Stimulated activated effector memory CD8-positive, alpha-beta T cell treated with anti-CD3 and anti-CD28 coated beads, Interleukin-12 subunit alpha, Interleukin-12 subunit beta, amount 100 ng/mL, for 72 hours (primary cell): ENCODE data around the gene PPP1R9A.

Experiments
- ATAC-seq: fragments of 150-1000 bp; cut with Tn5 transposase; 2 replicates; pipeline ENCODE4 v1.10.0; 2021
- DNase-seq, 2 donors: peaks; one replicate each; pipeline ENCODE4 v3.0.0; 2021 to 2022; ENCODE audit warnings: low spot score in 2 of 2
- H3K27ac Mint-ChIP-seq: one replicate; pipeline ENCODE4 v1.8.0; 2022; ENCODE audit warnings: mild to moderate bottlenecking, mixed read lengths
- H3K36me3 Mint-ChIP-seq: one replicate; pipeline ENCODE4 v1.8.0; 2022; ENCODE audit warnings: mild to moderate bottlenecking, mixed read lengths
- H3K4me1 Mint-ChIP-seq: one replicate; pipeline ENCODE4 v1.8.0; 2022; ENCODE audit warnings: mixed read lengths
- H3K4me3 Mint-ChIP-seq: one replicate; pipeline ENCODE4 v1.8.0; 2022; ENCODE audit warnings: mild to moderate bottlenecking, mixed read lengths
- H3K9me3 Mint-ChIP-seq: one replicate; pipeline ENCODE4 v1.8.0; 2022; ENCODE audit warnings: mixed read lengths

PPP1R9A gene

DNA sequence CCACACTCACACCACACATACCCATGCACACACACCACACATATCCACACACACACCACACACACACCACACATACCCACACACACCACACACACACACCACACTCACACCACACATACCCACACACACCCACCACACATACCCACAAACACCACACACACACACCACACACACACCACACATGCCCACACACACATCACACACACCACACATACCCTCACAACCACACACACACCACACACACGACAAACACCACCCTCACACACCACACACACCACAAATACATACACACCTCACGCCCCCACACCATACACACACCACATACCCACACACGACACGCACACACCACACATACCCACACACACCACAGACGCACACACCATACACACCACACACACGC, 297.2 kb downstream of the PPP1R9A start:
- no peaks in the 10 kb centered on the region for H3K36me3 Mint-ChIP-seq
- no peak for DNase-seq
- H3K4me3 Mint-ChIP-seq = no peak overlapping the region
- no peak overlapping the region for H3K27ac Mint-ChIP-seq
- ATAC-seq = peak; percentile 40
- no peaks in the 10 kb centered on the region for H3K9me3 Mint-ChIP-seq
- no peaks in the 10 kb centered on the region for H3K4me1 Mint-ChIP-seq

DNA sequence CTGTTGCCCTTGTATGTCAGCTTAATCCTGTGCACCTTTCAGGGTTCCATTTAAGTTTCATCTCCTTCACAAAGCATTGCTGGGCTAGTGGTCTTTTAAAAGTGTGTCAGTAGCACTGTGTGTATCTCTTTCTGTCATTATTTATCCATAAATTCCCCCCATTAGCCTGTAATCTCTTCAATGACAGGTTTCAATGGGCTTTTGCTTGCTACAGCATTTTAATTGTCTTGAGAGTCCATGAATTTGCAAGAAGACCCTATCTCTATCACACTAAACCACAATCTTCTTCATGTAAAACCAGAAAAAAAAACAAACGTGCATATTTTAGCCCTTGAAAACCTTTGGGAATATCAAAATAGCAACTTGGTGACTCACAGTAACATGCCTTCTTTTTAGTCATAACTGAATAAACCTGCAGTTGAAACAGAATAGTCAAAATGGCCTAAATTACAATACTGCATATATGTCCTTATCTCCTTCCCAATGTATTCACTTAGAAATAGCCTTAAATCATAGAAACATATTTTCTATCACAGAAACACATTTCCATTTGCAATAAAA, 298.4 kb downstream of the PPP1R9A start:
- H3K36me3 Mint-ChIP-seq = no peaks in the 10 kb centered on the region
- H3K4me1 Mint-ChIP-seq = no peaks in the 10 kb centered on the region
- H3K4me3 Mint-ChIP-seq = no peak overlapping the region
- ATAC-seq (no peak), DNase-seq (no peak)
- H3K9me3 Mint-ChIP-seq = no peaks in the 10 kb centered on the region
- no peak overlapping the region for H3K27ac Mint-ChIP-seq

DNA sequence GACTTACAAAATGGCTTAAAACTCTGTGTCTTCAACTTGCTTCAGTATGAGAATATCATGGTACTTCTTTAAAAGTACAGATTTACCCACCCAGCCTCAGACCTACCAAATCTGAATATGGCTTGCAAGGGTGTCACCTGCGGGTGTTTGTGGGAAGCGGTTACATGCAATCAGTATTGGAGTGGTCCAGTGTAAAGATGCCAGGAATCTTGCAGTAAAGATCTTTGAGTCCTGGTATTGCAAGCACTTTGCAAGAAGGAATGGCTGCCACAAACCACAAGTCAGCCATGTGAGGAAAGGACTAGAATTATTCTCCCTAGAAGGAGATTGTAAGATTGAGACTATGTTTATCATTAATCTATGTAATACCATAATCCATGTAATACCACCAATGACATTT, 301.9 kb downstream of the PPP1R9A start:
- Mint-ChIP-seq H3K4me3 (no peak overlapping the region), H3K27ac (no peak overlapping the region), H3K9me3 (no peaks in the 10 kb centered on the region), H3K4me1 (no peaks in the 10 kb centered on the region), H3K36me3 (no peaks in the 10 kb centered on the region)
- no peak for ATAC-seq
- DNase-seq = no peak

DNA sequence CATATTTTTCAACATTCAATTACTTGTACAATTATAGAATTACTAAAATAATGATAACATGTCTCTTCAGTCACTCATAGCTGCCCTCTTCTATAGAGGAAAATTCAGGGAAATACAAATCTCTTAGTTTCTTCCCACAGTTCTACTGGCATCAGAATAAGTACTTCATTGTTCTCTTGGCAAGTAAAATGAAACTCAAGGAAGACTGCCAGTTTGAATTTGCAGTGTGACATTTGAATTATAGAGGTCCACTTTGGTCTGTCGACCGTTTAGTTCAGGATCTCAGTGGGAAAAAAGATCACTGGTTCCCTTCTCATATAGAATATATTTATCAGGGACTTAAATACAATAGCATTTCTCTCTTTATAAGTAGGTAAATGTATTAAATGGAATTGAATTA, 302.4 kb downstream of the PPP1R9A start:
- Mint-ChIP-seq H3K27ac (no peak overlapping the region), H3K4me1 (no peaks in the 10 kb centered on the region)
- no peak for ATAC-seq

DNA sequence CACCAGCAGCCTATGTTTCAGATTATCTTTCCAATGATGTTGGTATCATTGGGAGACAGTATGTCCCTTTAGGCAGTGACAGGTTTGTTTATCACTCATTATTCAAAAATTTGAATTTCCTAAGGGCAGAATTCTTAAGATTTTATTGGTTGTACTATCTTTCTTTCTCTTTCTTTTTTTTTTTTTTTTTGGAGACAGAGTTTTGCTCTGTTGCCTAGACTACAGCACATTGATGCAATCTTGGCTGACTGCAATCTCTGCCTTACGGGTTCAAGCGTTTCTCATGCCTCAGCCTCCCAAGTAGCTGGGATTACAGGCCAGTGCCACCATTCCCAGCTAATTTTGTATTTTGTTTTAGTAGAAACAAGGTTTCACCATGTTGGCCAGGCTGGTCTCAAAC, 305.8 kb downstream of the PPP1R9A start:
- no peak for ATAC-seq
- H3K9me3 Mint-ChIP-seq = peaks cover 6% of the 10 kb centered on the region
- H3K4me3 Mint-ChIP-seq = no peak overlapping the region
- no peaks in the 10 kb centered on the region for H3K4me1 Mint-ChIP-seq
- no peak for DNase-seq
- H3K27ac Mint-ChIP-seq = no peak overlapping the region
- H3K36me3 Mint-ChIP-seq = no peaks in the 10 kb centered on the region

More for the DNA sequence above, 302.4 kb downstream of the PPP1R9A start:
- Mint-ChIP-seq H3K4me3 (no peak overlapping the region), H3K36me3 (no peaks in the 10 kb centered on the region), H3K9me3 (no peaks in the 10 kb centered on the region)
- no peak for DNase-seq

- ATAC-seq (no peak), DNase-seq (no peak)
- H3K4me1 Mint-ChIP-seq = no peaks in the 10 kb centered on the region
- H3K27ac Mint-ChIP-seq = no peak overlapping the region
- H3K36me3 Mint-ChIP-seq = no peaks in the 10 kb centered on the region
- peaks cover 6% of the 10 kb centered on the region for H3K9me3 Mint-ChIP-seq
- no peak overlapping the region for H3K4me3 Mint-ChIP-seq
Observed at GRCh38 chr7:95213809-95214492, 306.6 kb downstream of the PPP1R9A start.

- DNase-seq (no peak), ATAC-seq (no peak)
- Mint-ChIP-seq H3K27ac (no peak overlapping the region), H3K9me3 (peaks cover 6% of the 10 kb centered on the region), H3K36me3 (no peaks in the 10 kb centered on the region), H3K4me3 (no peak overlapping the region), H3K4me1 (no peaks in the 10 kb centered on the region)
Observed at GRCh38 chr7:95219721-95220120, 312.3 kb downstream of the PPP1R9A start.

GRCh38 chr7:95220328-95220727, 312.9 kb downstream of the PPP1R9A start:
- no peaks in the 10 kb centered on the region for H3K36me3 Mint-ChIP-seq
- DNase-seq = no peak
- no peak overlapping the region for H3K27ac Mint-ChIP-seq
- H3K4me3 Mint-ChIP-seq = no peak overlapping the region
- no peak for ATAC-seq
- H3K4me1 Mint-ChIP-seq = no peaks in the 10 kb centered on the region
- H3K9me3 Mint-ChIP-seq = peaks cover 6% of the 10 kb centered on the region

GRCh38 chr7:95225301-95225700, 317.9 kb downstream of the PPP1R9A start:
- no peak overlapping the region for H3K4me3 Mint-ChIP-seq
- H3K27ac Mint-ChIP-seq = no peak overlapping the region
- DNase-seq = no peak
- H3K9me3 Mint-ChIP-seq = no peaks in the 10 kb centered on the region
- no peaks in the 10 kb centered on the region for H3K4me1 Mint-ChIP-seq
- H3K36me3 Mint-ChIP-seq = no peaks in the 10 kb centered on the region
- ATAC-seq = no peak

GRCh38 chr7:95229301-95229700, 321.9 kb downstream of the PPP1R9A start:
- H3K36me3 Mint-ChIP-seq = no peaks in the 10 kb centered on the region
- peaks cover 4% of the 10 kb centered on the region for H3K9me3 Mint-ChIP-seq
- ATAC-seq = no peak
- H3K4me1 Mint-ChIP-seq = no peaks in the 10 kb centered on the region
- DNase-seq = no peak
- no peak overlapping the region for H3K27ac Mint-ChIP-seq
- H3K4me3 Mint-ChIP-seq = no peak overlapping the region

DNA sequence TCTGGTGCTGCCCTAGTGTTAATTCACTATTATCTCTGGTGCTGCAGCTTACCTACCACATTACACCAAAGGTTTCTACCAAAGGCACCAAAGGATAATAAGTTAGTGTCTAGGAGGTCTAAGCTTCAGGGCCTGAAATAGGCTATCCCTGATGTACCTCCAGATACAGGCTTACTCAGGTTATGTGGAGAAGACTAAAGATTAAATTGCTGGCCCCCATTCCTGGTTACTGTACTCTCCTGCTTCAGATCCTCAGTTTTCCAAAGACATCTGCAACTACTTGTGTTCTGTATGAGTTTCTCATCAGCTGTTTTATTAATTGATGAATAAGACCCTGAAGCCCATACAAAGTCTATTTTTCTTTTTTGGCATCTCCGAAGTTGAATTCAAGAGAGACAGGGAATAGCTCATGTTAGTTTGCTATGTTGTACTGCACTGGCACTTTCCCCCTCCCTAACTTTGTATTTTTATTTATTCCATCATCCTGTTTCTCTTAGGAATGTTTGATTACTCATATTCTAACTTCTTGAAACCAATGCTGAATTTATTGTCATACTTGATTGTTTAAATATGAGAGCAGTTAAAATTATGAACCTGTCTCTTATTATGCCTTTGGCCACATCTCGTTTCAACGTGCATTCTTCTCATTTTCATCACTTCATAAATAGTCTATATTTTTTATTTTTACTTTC, 331.0 kb downstream of the PPP1R9A start:
- Mint-ChIP-seq H3K36me3 (no peaks in the 10 kb centered on the region), H3K27ac (no peak overlapping the region), H3K9me3 (no peaks in the 10 kb centered on the region), H3K4me1 (no peaks in the 10 kb centered on the region), H3K4me3 (no peak overlapping the region)
- DNase-seq (no peak), ATAC-seq (no peak)

GRCh38 chr7:95240921-95241320, 333.5 kb downstream of the PPP1R9A start:
- Mint-ChIP-seq H3K9me3 (no peaks in the 10 kb centered on the region), H3K27ac (no peak overlapping the region), H3K36me3 (no peaks in the 10 kb centered on the region), H3K4me3 (no peak overlapping the region), H3K4me1 (no peaks in the 10 kb centered on the region)
- ATAC-seq (no peak), DNase-seq (no peak)

GRCh38 chr7:95242266-95242665, 334.9 kb downstream of the PPP1R9A start:
- Mint-ChIP-seq H3K9me3 (no peaks in the 10 kb centered on the region), H3K27ac (no peak overlapping the region), H3K4me3 (no peak overlapping the region), H3K36me3 (no peaks in the 10 kb centered on the region), H3K4me1 (no peaks in the 10 kb centered on the region)
- ATAC-seq (no peak), DNase-seq (no peak)

- H3K4me1 Mint-ChIP-seq = no peaks in the 10 kb centered on the region
- no peaks in the 10 kb centered on the region for H3K9me3 Mint-ChIP-seq
- no peak overlapping the region for H3K27ac Mint-ChIP-seq
- H3K4me3 Mint-ChIP-seq = no peak overlapping the region
- no peaks in the 10 kb centered on the region for H3K36me3 Mint-ChIP-seq
- DNase-seq (no peak), ATAC-seq (no peak)
Observed at GRCh38 chr7:95244616-95245015, 337.2 kb downstream of the PPP1R9A start.

DNA sequence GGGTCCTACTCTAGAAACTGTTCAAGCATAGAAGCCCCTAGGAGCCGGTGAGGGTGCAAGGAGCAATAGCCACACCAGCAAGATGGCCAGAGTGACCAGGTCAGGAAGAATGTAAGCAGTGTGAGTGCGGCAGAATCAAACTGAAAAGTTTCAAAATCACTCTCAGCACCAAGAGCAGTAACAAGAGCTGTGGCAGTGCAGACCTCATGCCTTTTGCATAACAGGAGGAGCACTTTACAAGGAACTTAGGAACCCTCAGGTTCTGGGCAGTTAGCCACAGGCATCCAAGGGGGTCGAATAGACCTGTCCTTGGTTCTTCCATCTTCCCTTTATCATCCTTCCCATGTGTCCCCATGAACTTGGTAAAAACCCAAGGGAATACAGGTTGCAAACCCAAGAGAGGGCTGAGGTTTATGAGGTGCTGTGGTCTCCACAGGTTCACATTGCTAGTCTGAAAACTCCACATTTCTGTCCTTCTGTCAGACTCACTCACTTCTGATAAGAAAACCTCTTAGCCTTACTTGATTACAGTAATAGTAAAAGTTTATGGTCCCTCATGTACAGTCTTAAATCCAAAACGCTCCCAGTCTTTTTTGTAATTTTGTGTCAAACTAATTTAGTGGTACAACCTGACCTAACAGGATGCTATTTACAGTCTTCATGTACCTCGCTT, 338.6 kb downstream of the PPP1R9A start:
- Mint-ChIP-seq H3K27ac (no peak overlapping the region), H3K9me3 (no peaks in the 10 kb centered on the region), H3K36me3 (no peaks in the 10 kb centered on the region), H3K4me1 (no peaks in the 10 kb centered on the region), H3K4me3 (no peak overlapping the region)
- DNase-seq = no peak
- ATAC-seq = peak; percentile 16
